Naive thymus-derived CD8-positive, alpha-beta T cell (primary cell): ENCODE measurements around the gene KCNAB2. TPM values are rescaled to one million over a fixed set of nuclear protein-coding genes. Genes with fewer than 3 reads are reported as not detected.

Experiments used
- ATAC-seq, 2 donors: fragments of 150-1000 bp; cut with Tn5 transposase in 1 of 2; sonication (Bioruptor Pico), chemical (Tn5 transposase) in 1 of 2; 1 replicate in 1 of 2; 2 replicates in 1 of 2; pipeline ENCODE4 v1.10.0; 2021; ENCODE audit warnings: mild to moderate bottlenecking in 2 of 2, moderate library complexity in 2 of 2
- POLR2A ChIA-PET: fragments of 350-600 bp; sonication (Branson Sonifier 250); formaldehyde crosslinking; loops from one replicate; lab custom pipeline; 2021; ENCODE audit warnings: antibody characterized with exemption; lab: Charles Lee
- DNase-seq, 10 donors: peaks; one replicate each; pipeline versions ENCODE4 v3.0.0 to v3.0.0-alpha.2; 2020 to 2022
- H3K27ac Mint-ChIP-seq, 10 donors: one replicate each; pipeline ENCODE4 v1.8.0; 2020 to 2022; ENCODE audit warnings: mild to moderate bottlenecking in 10 of 10, mixed read lengths in 10 of 10, moderate library complexity in 4 of 10, inconsistent platforms in 1 of 10
- H3K27me3 Mint-ChIP-seq, 5 donors: one replicate each; pipeline ENCODE4 v1.8.0; 2021 to 2022; ENCODE audit warnings: mixed read lengths in 5 of 5
- H3K36me3 Mint-ChIP-seq, 3 donors: one replicate each; pipeline ENCODE4 v1.8.0; 2020 to 2022; ENCODE audit warnings: mixed read lengths in 3 of 3, mild to moderate bottlenecking in 2 of 3, inconsistent platforms in 1 of 3
- H3K4me1 Mint-ChIP-seq, 4 donors: one replicate each; pipeline ENCODE4 v1.8.0; 2021 to 2022; ENCODE audit warnings: mixed read lengths in 4 of 4
- H3K4me3 Mint-ChIP-seq, 10 donors: one replicate each; pipeline ENCODE4 v1.8.0; 2020 to 2022; ENCODE audit warnings: mild to moderate bottlenecking in 10 of 10, mixed read lengths in 10 of 10, moderate library complexity in 6 of 10, inconsistent platforms in 1 of 10
- H3K9me3 Mint-ChIP-seq, 9 donors: one replicate each; pipeline ENCODE4 v1.8.0; 2020 to 2022; ENCODE audit warnings: mixed read lengths in 9 of 9, mild to moderate bottlenecking in 3 of 9, inconsistent platforms in 1 of 9, moderate library complexity in 1 of 9
- polyA plus RNA-seq, 3 donors: library from polyadenylated mRNA; unstranded; fragments of 300-500 nt; fragmentation: Illumina TruSeq; gene quantifications; one replicate each; pipeline ENCODE4 v1.2.3, GENCODE V29; 2021
- total RNA-seq, 8 experiments: library from RNA in 2 of 8; stranded (reverse) in 2 of 8; gene quantifications; one replicate each; pipeline ENCODE4 v1.2.3 and lab custom pipeline; 2021 to 2026

The KCNAB2 gene
- total and polyA plus RNA-seq, 5 experiments from 2014 or later: 17.8 to 190 (median 46.6) TPM

GRCh38 chr1:6133146-6133895 lies 87.6 kb downstream of the KCNAB2 start:
- H3K36me3 Mint-ChIP-seq: peaks cover 0 to 10% (median 0%) of the 10 kb centered on the region in 3 donors
- H3K27me3 Mint-ChIP-seq: peaks cover 0 to 6% (median 0%) of the 10 kb centered on the region in 5 donors
- POLR2A ChIA-PET: no interaction called here

GRCh38 chr1:6134206-6134605 lies 88.5 kb downstream of the KCNAB2 start:
- H3K27me3 Mint-ChIP-seq: peaks cover 0 to 6% (median 0%) of the 10 kb centered on the region in 5 donors
- no peak overlapping the region for H3K4me3 Mint-ChIP-seq
- peaks cover 0 to 10% (median 0%) of the 10 kb centered on the region in 3 donors for H3K36me3 Mint-ChIP-seq
- ATAC-seq: no peak
- H3K9me3 Mint-ChIP-seq: peaks cover 0 to 11% (median 4%) of the 10 kb centered on the region in 9 donors
- no peak for DNase-seq
- H3K27ac Mint-ChIP-seq: no peak overlapping the region
- peaks cover 0 to 5% (median 1%) of the 10 kb centered on the region in 4 donors for H3K4me1 Mint-ChIP-seq
- POLR2A ChIA-PET: no interaction called here

More at GRCh38 chr1:6133146-6133895, 87.6 kb downstream of the KCNAB2 start:
- ATAC-seq: no peak
- H3K4me3 Mint-ChIP-seq: no peak overlapping the region
- no peak for DNase-seq
- no peak overlapping the region for H3K27ac Mint-ChIP-seq
- peaks cover 0 to 11% (median 4%) of the 10 kb centered on the region in 9 donors for H3K9me3 Mint-ChIP-seq
- H3K4me1 Mint-ChIP-seq: peaks cover 0 to 3% (median 1%) of the 10 kb centered on the region in 4 donors

- Mint-ChIP-seq H3K4me3 (no peak overlapping the region), H3K27me3 (peaks cover 0 to 3% (median 0%) of the 10 kb centered on the region in 5 donors), H3K9me3 (peaks cover 0 to 11% (median 4%) of the 10 kb centered on the region in 9 donors), H3K36me3 (peaks cover 0 to 10% (median 0%) of the 10 kb centered on the region in 3 donors), H3K4me1 (peaks cover 0 to 3% (median 1%) of the 10 kb centered on the region in 4 donors), H3K27ac (no peak overlapping the region)
- ATAC-seq: no peak
- no peak for DNase-seq
- POLR2A ChIA-PET: no interaction called here
Measured at GRCh38 chr1:6134741-6135510, 89.2 kb downstream of the KCNAB2 start.

- DNase-seq (no peak), ATAC-seq (no peak)
- POLR2A ChIA-PET: no interaction called here
- H3K27ac Mint-ChIP-seq: no peak overlapping the region
- peaks cover 0 to 3% (median 0%) of the 10 kb centered on the region in 5 donors for H3K27me3 Mint-ChIP-seq
- peaks cover 0 to 11% (median 4%) of the 10 kb centered on the region in 9 donors for H3K9me3 Mint-ChIP-seq
- peaks cover 0 to 10% (median 0%) of the 10 kb centered on the region in 3 donors for H3K36me3 Mint-ChIP-seq
- peaks cover 0 to 3% (median 1%) of the 10 kb centered on the region in 4 donors for H3K4me1 Mint-ChIP-seq
- H3K4me3 Mint-ChIP-seq: no peak overlapping the region
Measured at GRCh38 chr1:6136516-6137220, 91.0 kb downstream of the KCNAB2 start.

- no peak for DNase-seq
- Mint-ChIP-seq H3K9me3 (peaks cover 0 to 2% (median 0%) of the 10 kb centered on the region in 9 donors), H3K4me3 (no peak overlapping the region), H3K27ac (peak overlapping the region in 1 of 10 donors; percentile 62), H3K36me3 (peaks cover 0 to 2% (median 0%) of the 10 kb centered on the region in 3 donors), H3K4me1 (peaks cover 0 to 3% (median 1%) of the 10 kb centered on the region in 4 donors), H3K27me3 (peaks cover 0 to 3% (median 0%) of the 10 kb centered on the region in 5 donors)
- no peak for ATAC-seq
- POLR2A ChIA-PET: no interaction called here
Measured at GRCh38 chr1:6137758-6138157, 92.1 kb downstream of the KCNAB2 start.

GRCh38 chr1:6140413-6140812 lies 94.7 kb downstream of the KCNAB2 start:
- POLR2A ChIA-PET: interaction anchor here (0.6 kb wide), 1 partner anchor 156 kb away, joined by 3 read pairs; no protein-coding TSS in a partner anchor
- Mint-ChIP-seq H3K4me1 (peaks cover 0 to 3% (median 1%) of the 10 kb centered on the region in 4 donors), H3K9me3 (no peaks in the 10 kb centered on the region), H3K27me3 (no peaks in the 10 kb centered on the region), H3K4me3 (no peak overlapping the region), H3K36me3 (no peaks in the 10 kb centered on the region), H3K27ac (no peak overlapping the region)
- ATAC-seq: no peak
- no peak for DNase-seq

GRCh38 chr1:6141592-6141991 lies 95.9 kb downstream of the KCNAB2 start:
- Mint-ChIP-seq H3K4me3 (no peak overlapping the region), H3K36me3 (no peaks in the 10 kb centered on the region), H3K4me1 (peaks cover 0 to 3% (median 1%) of the 10 kb centered on the region in 4 donors), H3K27ac (no peak overlapping the region), H3K9me3 (no peaks in the 10 kb centered on the region), H3K27me3 (peaks cover 0 to 8% (median 2%) of the 10 kb centered on the region in 5 donors)
- ATAC-seq (peak in 1 of 2 donors; percentile 53), DNase-seq (peak in 1 of 10 donors; percentile 13)
- POLR2A ChIA-PET: no interaction called here

GRCh38 chr1:6142036-6142621 lies 96.4 kb downstream of the KCNAB2 start:
- H3K4me1 Mint-ChIP-seq: peaks cover 0 to 3% (median 1%) of the 10 kb centered on the region in 4 donors
- DNase-seq (no peak), ATAC-seq (no peak)
- no peaks in the 10 kb centered on the region for H3K36me3 Mint-ChIP-seq
- H3K27me3 Mint-ChIP-seq: peaks cover 0 to 11% (median 2%) of the 10 kb centered on the region in 5 donors
- POLR2A ChIA-PET: no interaction called here
- H3K27ac Mint-ChIP-seq: no peak overlapping the region
- no peaks in the 10 kb centered on the region for H3K9me3 Mint-ChIP-seq
- no peak overlapping the region for H3K4me3 Mint-ChIP-seq

GRCh38 chr1:6142734-6143133 lies 97.0 kb downstream of the KCNAB2 start:
- peaks cover 0 to 3% (median under 1%) of the 10 kb centered on the region in 4 donors for H3K4me1 Mint-ChIP-seq
- DNase-seq (no peak), ATAC-seq (no peak)
- H3K4me3 Mint-ChIP-seq: no peak overlapping the region
- H3K36me3 Mint-ChIP-seq: no peaks in the 10 kb centered on the region
- H3K27ac Mint-ChIP-seq: no peak overlapping the region
- peaks cover 0 to 11% (median 2%) of the 10 kb centered on the region in 5 donors for H3K27me3 Mint-ChIP-seq
- H3K9me3 Mint-ChIP-seq: no peaks in the 10 kb centered on the region
- POLR2A ChIA-PET: no interaction called here

- no peak for ATAC-seq
- POLR2A ChIA-PET: no interaction called here
- H3K4me3 Mint-ChIP-seq: no peak overlapping the region
Measured at GRCh38 chr1:6143395-6143794, 97.7 kb downstream of the KCNAB2 start.

GRCh38 chr1:6144175-6144574 lies 98.5 kb downstream of the KCNAB2 start:
- DNase-seq (no peak), ATAC-seq (no peak)
- Mint-ChIP-seq H3K4me3 (no peak overlapping the region), H3K27me3 (peaks cover 0 to 11% (median 8%) of the 10 kb centered on the region in 5 donors), H3K36me3 (no peaks in the 10 kb centered on the region), H3K9me3 (no peaks in the 10 kb centered on the region), H3K27ac (no peak overlapping the region), H3K4me1 (peaks cover 3 to 10% (median 6%) of the 10 kb centered on the region in 4 donors)
- POLR2A ChIA-PET: no interaction called here

More at GRCh38 chr1:6143395-6143794, 97.7 kb downstream of the KCNAB2 start:
- no peak for DNase-seq
- H3K36me3 Mint-ChIP-seq: no peaks in the 10 kb centered on the region
- no peaks in the 10 kb centered on the region for H3K9me3 Mint-ChIP-seq
- H3K4me1 Mint-ChIP-seq: peaks cover 3 to 7% (median 5%) of the 10 kb centered on the region in 4 donors
- peaks cover 0 to 11% (median 6%) of the 10 kb centered on the region in 5 donors for H3K27me3 Mint-ChIP-seq
- no peak overlapping the region for H3K27ac Mint-ChIP-seq
